ENCODE results near the gene RASGRP3. TPM values are rescaled to one million over a fixed set of nuclear protein-coding genes. Genes with fewer than 3 reads are reported as not detected.
A peak's percentile ranks its signal among the peaks of the same experiment; 100 is the strongest.

Gene RASGRP3
- total and polyA plus RNA-seq, 2 of the 13 experiments (the other 11 are each of a cell fraction or from before 2014, with no cell fraction given): 0.01 TPM; not detected in 1

GRCh38 chr2:33599175-33599942 is 122.9 kb downstream of the RASGRP3 start, which contains the start of gene FAM98A (continued):
- TF ChIP-seq, protein P1, sequence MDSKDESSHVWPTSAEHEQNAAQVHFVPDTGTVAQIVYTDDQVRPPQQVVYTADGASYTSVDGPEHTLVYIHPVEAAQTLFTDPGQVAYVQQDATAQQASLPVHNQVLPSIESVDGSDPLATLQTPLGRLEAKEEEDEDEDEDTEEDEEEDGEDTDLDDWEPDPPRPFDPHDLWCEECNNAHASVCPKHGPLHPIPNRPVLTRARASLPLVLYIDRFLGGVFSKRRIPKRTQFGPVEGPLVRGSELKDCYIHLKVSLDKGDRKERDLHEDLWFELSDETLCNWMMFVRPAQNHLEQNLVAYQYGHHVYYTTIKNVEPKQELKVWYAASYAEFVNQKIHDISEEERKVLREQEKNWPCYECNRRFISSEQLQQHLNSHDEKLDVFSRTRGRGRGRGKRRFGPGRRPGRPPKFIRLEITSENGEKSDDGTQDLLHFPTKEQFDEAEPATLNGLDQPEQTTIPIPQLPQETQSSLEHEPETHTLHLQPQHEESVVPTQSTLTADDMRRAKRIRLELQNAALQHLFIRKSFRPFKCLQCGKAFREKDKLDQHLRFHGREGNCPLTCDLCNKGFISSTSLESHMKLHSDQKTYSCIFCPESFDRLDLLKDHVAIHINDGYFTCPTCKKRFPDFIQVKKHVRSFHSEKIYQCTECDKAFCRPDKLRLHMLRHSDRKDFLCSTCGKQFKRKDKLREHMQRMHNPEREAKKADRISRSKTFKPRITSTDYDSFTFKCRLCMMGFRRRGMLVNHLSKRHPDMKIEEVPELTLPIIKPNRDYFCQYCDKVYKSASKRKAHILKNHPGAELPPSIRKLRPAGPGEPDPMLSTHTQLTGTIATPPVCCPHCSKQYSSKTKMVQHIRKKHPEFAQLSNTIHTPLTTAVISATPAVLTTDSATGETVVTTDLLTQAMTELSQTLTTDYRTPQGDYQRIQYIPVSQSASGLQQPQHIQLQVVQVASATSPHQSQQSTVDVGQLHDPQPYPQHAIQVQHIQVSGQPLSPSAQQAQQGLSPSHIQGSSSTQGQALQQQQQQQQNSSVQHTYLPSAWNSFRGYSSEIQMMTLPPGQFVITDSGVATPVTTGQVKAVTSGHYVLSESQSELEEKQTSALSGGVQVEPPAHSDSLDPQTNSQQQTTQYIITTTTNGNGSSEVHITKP (CRISPR knock-in tag; IDR thresholded peaks at IDR 0.05; ENCODE audit: low read depth): peak; percentile 96
- TF ChIP-seq ZFP36L1 (CRISPR knock-in tag; IDR thresholded peaks at IDR 0.05) (peak; percentile 99), ZNF766 (CRISPR knock-in tag; IDR thresholded peaks at IDR 0.05; ENCODE audit: borderline replicate concordance) (peak; percentile 78; the same call in 1 of the 2 replicates), ZNF724P (CRISPR knock-in tag; IDR thresholded peaks at IDR 0.05; ENCODE audit: borderline replicate concordance) (peak; percentile 67; the same call in 1 of the 2 replicates), ZFP36L2 (CRISPR knock-in tag; IDR thresholded peaks at IDR 0.05) (0 out of 2 replicates have a peak, but pooled peaks have one; percentile 55), ZSCAN20 (CRISPR knock-in tag; IDR thresholded peaks at IDR 0.05; ENCODE audit: borderline replicate concordance) (peak; percentile 48; the same call in 1 of the 2 replicates), PHF5A (CRISPR knock-in tag; IDR thresholded peaks at IDR 0.05; ENCODE audit: low read depth, unreplicated experiment) (peak; percentile 21), ZFP41 (CRISPR knock-in tag; IDR thresholded peaks at IDR 0.05; ENCODE audit: borderline replicate concordance) (0 out of 2 replicates have a peak, but pooled peaks have one; percentile 62), SATB2 (CRISPR knock-in tag; IDR thresholded peaks at IDR 0.05) (peak; percentile 74; the same call in 1 of the 2 replicates), YEATS2 (CRISPR knock-in tag; IDR thresholded peaks at IDR 0.05; ENCODE audit: borderline replicate concordance) (peak; percentile 87; the same call in 1 of the 2 replicates), POGK (CRISPR knock-in tag; conservative IDR thresholded peaks at IDR 0.05) (0 out of 2 replicates have a peak, but pooled peaks have one; percentile 34)
- TF ChIP-seq, protein P2, sequence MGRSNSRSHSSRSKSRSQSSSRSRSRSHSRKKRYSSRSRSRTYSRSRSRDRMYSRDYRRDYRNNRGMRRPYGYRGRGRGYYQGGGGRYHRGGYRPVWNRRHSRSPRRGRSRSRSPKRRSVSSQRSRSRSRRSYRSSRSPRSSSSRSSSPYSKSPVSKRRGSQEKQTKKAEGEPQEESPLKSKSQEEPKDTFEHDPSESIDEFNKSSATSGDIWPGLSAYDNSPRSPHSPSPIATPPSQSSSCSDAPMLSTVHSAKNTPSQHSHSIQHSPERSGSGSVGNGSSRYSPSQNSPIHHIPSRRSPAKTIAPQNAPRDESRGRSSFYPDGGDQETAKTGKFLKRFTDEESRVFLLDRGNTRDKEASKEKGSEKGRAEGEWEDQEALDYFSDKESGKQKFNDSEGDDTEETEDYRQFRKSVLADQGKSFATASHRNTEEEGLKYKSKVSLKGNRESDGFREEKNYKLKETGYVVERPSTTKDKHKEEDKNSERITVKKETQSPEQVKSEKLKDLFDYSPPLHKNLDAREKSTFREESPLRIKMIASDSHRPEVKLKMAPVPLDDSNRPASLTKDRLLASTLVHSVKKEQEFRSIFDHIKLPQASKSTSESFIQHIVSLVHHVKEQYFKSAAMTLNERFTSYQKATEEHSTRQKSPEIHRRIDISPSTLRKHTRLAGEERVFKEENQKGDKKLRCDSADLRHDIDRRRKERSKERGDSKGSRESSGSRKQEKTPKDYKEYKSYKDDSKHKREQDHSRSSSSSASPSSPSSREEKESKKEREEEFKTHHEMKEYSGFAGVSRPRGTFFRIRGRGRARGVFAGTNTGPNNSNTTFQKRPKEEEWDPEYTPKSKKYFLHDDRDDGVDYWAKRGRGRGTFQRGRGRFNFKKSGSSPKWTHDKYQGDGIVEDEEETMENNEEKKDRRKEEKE (IDR thresholded peaks at IDR 0.05): no peak
- TF ChIP-seq, protein P3, sequence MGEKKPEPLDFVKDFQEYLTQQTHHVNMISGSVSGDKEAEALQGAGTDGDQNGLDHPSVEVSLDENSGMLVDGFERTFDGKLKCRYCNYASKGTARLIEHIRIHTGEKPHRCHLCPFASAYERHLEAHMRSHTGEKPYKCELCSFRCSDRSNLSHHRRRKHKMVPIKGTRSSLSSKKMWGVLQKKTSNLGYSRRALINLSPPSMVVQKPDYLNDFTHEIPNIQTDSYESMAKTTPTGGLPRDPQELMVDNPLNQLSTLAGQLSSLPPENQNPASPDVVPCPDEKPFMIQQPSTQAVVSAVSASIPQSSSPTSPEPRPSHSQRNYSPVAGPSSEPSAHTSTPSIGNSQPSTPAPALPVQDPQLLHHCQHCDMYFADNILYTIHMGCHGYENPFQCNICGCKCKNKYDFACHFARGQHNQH (CRISPR knock-in tag; IDR thresholded peaks at IDR 0.05): peak; percentile 77; the same call in 1 of the 2 replicates
